ENCODE measurements around the gene TSHZ3.

The TSHZ3 gene, protein sequence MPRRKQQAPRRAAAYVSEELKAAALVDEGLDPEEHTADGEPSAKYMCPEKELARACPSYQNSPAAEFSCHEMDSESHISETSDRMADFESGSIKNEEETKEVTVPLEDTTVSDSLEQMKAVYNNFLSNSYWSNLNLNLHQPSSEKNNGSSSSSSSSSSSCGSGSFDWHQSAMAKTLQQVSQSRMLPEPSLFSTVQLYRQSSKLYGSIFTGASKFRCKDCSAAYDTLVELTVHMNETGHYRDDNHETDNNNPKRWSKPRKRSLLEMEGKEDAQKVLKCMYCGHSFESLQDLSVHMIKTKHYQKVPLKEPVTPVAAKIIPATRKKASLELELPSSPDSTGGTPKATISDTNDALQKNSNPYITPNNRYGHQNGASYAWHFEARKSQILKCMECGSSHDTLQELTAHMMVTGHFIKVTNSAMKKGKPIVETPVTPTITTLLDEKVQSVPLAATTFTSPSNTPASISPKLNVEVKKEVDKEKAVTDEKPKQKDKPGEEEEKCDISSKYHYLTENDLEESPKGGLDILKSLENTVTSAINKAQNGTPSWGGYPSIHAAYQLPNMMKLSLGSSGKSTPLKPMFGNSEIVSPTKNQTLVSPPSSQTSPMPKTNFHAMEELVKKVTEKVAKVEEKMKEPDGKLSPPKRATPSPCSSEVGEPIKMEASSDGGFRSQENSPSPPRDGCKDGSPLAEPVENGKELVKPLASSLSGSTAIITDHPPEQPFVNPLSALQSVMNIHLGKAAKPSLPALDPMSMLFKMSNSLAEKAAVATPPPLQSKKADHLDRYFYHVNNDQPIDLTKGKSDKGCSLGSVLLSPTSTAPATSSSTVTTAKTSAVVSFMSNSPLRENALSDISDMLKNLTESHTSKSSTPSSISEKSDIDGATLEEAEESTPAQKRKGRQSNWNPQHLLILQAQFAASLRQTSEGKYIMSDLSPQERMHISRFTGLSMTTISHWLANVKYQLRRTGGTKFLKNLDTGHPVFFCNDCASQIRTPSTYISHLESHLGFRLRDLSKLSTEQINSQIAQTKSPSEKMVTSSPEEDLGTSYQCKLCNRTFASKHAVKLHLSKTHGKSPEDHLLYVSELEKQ

DNA sequence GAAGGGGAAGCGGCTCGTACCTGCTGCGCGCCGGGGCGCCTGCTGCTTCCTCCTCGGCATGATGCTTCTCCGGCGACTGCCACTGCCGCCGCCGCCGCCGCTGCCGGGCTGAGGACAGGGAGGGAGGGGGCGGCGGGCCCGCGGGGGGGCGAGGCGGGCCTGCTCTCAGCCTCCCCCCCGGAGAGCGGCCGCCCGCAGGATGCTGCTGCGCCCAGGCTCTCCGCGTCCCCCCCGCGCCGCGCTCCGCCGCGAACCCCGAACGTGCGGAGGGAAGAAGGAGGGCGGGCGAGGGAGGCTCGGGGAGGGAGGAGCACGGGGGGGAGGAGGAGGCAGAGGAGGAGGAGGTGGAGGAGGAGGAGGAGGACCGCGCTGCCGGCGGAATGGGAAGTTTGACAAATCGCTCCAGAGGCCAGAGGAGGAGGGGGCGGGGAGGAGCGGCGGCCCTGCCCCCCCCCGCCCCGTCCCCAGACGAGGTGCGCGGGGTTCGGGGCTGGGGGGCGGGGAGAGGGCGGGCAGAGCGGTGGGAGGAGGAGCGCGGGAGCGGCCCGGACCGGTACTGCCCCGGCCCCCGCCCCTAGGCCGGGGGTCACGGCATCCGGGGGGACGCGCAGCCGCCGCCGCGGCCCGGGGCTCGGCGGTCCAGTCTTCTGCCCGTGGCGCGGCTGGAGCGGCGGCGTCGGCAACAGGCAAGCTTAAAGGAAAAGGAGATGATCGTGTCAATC is at the start of gene TSHZ3:
TSS of gene TSHZ3 (minus strand) at position 277 of the 722 bp plus-strand sequence. CDS start at position 60, 217 bp downstream.
- peak; percentile 67 for DNase-seq

DNA sequence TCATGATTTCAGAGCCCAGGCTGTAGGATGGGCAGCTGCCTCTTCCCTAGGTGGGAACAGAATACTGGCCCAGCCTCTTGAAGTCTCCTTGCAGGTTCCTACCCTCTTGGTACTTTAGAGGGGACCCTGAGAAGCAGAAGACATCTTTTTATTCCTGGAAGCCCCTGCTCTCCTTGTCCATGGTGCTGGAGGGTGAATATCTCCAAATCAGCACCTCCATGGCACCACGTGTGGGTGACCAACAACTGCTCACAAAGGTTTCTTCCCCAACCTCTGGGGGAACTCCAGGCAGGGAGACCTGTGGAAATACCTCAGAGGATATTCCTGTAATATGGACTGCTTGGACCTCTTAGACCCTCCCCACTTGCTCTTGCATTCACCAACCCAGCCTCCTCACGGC is 48.1 kb upstream of the TSHZ3 start:
- no peak for DNase-seq

DNA sequence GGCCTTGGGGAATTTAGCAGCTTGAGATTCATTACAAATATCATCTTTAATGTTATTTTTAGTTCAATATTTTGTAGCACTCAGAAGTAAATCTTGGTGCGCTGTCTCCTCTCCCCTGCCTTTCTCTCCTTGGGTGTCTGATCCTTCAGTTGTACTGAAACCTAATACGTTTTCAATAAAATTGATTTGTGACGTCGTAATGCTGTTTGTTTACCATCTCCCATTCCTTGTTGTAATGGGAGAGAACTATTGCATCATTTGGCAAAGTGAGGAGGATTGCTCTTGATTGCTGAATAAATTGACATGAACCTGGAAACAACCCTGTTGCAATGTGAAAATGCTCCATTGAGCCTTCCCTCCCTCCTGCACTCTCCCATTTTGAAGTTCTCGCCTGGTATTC is 43.2 kb upstream of the TSHZ3 start:
- no peak for DNase-seq

DNA sequence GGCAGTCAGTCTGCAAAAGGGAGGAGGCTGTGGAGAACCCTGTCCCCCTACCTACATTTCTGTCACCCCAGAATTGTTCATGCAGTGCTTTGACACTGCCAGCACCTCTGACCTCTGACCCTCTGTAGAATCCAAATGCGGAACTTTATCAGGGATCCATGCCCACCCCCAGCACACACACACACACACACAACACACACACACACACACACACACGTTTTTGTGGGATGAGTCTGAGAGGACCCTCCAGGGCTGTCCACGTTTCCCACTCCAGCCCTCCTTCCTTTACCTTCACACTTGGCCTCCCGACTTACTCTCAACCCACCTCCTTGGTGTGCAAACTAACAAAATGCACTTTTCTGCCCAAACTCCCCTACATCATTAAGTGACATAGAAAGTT is 42.3 kb upstream of the TSHZ3 start:
- no peak for DNase-seq

DNA sequence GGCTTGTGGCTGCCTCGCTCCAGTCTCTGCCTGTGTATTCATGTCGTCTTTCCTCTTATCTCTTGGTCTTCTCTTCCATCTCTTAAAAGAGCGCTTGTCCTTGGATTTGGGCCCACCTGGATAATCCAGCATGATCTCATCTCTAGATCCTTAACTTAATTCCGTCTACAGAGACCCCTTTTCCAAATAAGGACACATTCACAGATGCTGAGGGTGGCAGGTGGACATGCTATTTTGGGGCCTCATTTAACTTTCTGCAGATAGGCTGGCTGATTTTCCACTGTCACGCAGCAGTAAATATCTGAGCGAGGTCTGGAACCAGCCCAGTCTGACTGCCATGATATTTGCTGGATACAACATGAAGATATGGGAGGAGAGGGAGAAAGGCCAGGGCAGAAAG is 41.5 kb upstream of the TSHZ3 start:
- DNase-seq = no peak

DNA sequence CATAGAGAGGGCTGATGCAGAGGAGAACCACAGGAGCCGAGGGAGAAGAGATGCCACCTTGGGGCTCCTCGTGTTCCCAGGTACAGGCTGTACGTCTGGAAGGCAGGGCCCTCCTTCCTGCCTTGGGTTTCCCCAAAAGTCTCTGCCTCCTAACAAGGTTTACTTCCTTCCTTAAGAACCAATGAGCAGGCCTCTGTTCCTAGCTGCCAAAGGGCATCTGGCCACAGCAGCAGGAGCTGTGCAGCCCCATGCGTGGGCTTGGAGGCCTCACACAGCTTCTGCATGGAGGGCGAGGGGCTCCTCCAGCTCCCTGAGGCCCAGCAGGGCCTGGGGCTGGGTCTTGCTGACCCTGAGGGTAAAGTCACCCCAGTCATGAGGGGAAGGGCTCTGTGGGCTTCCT is 40.6 kb upstream of the TSHZ3 start:
- DNase-seq = no peak

- DNase-seq = no peak
These were observed 38.6 kb upstream of the TSHZ3 start for GRCh38 chr19:31387717-31388301.

GRCh38 chr19:31386806-31387205 is 37.6 kb upstream of the TSHZ3 start:
- no peak for DNase-seq

DNA sequence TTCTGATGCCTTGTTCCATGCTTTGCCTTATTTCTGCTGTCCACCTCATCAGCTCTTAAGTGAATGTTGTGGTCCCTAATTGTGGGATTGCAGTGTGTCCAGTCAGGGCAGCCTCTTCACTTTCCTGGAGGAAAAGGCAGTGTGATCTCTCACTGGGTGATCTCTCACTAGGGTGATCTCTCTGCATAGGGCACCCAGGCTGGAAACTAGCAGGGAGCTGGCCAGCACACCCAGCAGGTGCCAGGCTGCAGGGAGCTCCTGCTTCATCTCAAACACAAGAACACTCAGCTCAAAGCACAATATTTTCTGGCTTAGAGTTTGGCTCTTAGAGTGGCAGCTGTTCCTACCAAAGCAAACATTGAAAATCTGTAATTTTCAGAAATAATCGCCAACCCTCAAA is 36.5 kb upstream of the TSHZ3 start:
- DNase-seq = no peak

DNA sequence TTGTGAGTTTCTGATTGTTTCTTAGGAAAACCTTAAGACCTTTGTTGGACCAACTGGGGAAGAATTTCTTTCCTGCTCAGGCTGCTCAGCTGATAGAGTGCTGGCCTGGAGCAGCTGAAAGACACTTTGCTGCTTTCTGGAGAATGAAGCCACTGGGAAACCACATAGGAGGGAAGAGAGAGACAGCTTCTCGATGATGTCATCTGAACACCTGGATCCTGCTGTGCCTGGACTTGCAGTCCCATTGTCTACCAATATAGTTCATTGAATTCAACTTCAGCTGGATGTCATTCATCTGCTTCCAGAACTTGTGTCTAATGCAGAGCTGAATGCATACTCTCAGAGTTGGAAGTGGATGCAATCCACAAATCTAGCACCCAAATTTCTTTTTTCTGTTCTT is 34.3 kb upstream of the TSHZ3 start:
- no peak for DNase-seq

DNA sequence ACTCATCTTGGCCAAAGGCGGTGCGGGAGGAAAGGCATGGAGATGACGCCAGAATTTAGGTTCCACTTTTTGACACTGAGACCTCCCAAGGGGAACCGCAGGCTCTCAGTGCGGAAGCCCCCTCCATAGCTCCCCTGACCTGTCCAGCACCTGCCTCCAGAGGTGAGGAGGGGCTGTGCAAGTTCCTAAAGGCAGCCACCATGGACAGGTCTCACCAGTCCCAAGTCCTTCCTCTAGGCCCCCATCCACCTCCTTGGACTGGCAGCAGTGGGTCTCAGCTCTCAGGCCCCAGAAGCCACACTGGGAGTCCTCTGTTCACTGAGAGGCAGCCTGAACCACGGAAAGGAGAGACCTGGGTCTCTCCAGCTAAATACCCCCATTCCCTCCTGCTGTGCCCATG is 31.6 kb upstream of the TSHZ3 start:
- DNase-seq = no peak

GRCh38 chr19:31378404-31378803 is 29.2 kb upstream of the TSHZ3 start:
- no peak for DNase-seq

DNA sequence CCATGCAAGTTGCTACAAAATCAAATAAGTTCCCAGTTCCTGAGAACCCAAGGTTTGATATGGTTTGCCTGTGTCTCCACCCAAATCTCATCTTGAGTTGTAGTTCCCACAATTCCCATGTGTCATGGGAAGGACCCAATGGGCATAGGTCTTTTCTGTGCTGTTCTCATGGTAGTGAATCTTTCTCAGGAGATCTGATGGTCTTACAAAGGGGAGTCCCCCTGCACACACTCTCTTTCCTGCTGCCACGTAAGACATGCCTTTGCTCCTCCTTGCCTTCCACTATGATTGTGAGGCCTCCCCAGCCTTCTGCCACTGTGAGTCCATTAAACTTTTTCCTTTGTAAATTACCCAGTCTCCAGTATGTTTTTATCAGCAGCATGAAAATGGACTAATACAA is 28.5 kb upstream of the TSHZ3 start:
- no peak for DNase-seq

DNA sequence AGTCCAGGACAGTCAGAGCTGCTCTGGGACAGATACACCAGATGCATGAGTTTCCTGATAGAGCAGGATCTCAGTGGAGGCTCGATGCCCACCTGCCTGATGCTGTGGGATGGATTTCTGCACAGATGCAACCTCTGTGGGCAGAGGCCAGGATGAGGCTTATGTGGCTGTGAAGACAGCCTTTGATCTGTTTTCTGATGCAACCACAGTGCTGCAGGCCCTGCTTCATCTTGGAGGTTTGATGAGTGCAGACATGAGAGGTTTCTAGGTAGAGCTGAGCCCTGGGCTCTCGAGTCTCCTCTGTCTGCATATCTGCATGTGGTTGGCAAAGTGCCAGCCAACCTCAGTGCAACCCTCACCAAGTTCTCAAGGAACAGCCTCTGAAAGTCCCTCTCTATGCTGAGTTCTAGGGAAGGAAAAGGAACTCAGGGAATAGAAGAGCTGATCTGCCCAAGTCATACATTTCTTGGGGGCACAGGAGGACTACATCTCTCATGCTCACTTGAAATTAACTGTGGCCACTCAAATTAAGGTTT is 23.1 kb upstream of the TSHZ3 start:
- DNase-seq = no peak

DNA sequence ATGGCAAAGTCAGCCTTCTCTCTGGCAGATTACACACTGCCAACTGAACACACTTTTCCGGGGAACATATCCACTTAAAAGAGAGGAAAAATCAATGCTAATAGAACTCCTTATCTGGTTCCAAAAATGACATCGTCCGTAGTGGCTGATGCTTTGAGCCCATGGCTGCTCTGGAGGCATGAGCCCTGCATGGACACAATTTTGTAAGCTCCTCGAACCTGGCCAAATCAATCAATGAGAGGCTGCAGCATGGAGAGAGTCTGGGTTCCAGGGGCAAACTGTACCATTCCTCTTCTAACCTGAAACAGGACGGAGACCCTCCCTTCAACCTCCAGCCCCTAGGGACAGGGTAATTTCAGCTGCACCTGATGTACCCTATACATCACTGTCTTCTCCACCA is 21.0 kb upstream of the TSHZ3 start:
- no peak for DNase-seq

GRCh38 chr19:31364963-31365362 is 15.7 kb upstream of the TSHZ3 start:
- DNase-seq = no peak

DNA sequence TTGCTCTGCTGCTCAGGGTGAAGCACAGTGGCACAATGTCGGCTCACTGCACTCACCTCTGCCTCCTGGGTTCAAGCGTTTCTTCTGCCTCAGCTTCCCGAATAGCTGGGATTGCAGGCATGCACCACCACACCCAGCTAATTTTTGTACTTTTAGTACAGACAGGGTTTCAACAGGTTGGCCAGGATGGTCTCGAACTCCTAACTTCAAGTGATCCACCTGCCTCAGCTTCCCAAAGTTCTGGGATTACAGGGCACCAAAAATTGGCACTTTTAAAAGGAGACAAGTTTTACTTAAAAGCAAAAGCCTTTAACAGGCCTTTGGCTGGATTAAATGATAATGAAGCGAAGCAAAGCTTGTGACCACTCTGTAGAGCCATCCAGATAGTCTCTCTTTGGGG is 12.5 kb upstream of the TSHZ3 start:
- no peak for DNase-seq

- no peak for DNase-seq
These were observed 8.1 kb upstream of the TSHZ3 start for GRCh38 chr19:31357315-31357673.

DNA sequence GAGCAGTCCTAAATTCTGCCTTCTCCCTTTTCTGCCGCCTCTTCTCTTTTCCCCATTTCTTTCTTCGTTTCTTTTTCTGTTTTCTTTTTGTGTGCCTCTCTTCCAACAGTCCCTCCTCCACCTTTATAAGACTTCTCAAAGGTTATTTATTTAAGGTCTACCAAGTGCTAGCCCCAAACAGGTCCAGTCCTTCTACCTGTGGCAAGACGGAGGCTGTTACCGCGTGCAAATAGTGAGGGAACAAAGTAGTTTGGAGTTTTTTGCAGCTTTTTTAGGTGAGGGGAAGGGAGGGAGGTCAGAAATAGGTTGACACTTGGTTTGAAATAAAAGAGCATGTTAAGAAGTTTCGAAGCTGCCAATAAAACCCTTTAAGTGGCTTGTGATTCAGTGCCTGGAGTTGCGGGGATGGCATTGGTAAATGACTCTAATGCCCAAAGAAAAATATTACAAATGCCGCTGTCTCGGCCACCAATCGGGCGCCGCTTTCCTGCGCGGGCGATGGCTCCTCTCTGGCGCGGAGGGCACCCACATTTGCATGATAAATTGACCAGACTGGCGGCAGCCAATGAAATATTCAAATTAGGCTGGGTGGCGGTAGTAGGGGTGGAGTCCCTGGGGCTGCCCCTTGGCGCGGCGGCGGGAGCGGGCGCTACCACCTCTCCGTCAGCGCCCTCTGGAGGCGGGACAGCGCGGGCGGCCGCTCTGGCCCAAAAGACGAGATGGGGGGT is 7.5 kb upstream of the TSHZ3 start:
- peak; percentile 77 for DNase-seq

DNA sequence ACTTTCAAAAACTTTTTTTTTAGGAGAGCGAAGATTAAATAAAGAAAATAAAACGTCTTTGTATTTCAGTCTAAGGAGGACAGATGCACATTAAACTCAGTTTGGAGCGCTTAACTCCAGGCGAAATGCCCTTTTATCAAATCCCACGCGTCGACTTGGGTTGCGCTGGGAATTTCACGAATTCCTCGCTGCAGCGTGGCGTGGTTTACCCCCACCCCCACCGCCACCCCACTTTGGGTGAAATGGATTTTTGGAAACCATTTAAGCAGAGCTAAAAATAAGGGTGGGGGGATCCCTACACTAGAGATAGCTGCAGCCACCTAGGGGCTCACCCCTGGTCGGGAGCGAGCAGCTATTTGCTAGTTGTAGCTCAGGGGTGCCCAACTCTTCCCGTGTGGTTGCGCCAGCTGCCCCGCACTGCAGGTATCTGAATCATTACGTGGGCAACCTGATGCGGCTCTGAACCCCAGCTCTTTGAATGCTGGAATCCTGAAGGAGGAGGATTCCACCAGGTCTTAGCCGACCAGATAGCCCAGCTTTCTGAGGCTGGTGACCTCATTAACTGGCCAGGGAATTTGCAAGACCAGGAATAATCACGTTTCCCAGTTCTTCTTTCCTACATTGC is 6.5 kb upstream of the TSHZ3 start:
- no peak for DNase-seq
